Measurements from ENCODE around the gene HBD.

Gene HBD

DNA sequence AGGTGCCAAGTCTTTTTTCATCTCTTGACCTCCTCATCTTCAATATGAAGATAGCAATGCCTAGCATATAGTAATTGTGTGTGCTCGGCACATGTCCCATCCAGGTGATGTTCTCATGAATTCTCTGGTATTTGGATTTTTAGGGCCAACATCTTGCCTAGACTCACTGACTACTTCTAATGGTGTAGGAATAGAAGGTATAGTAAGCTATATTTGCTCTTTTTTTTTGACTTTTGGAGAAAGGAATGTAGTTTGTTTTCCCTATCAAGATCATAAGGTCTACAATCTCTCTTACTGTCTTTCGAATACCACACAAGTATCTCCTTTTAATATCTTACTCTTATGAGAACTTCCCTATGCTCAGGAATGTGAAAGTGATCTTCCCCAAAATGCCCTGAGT, 3.2 kb downstream of the HBD start:
- DNase-seq, result no peak

DNA sequence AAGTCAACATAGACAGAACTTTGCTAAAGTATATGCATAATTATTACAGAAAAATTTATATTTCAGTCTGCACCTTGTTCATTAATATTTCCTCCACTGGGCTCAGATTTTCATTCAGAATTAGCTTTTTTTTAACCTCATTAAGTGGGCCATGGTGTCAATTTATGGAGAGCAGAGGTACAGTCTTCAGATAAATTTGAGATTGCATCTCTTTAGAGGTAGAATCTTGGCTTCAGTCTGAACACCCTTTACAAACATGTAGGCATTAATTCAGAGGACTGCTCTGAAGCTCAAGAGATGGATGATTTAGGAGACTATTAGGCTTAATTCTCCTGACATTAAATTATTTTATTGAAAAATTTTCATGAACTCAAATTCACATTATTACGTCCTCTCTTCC, 4.0 kb downstream of the HBD start:
- no peak for DNase-seq

DNA sequence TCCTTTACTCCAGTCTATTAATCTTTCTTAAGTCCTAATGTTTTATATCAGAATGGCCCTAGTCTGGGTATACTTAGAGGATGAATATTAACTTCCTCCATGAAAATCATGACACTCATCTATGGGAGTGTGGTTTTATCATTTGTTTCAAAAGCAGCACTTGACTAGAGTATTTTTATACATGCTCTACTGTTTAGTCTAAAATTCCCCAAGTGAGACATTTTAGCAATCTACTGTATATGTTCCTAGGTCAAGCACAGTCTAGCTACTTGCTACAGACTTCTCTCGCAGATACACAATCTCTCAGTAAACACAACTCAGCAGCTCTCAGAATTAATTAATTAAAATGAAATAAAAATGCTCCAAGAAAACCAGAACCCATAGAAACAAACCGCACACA, 4.5 kb downstream of the HBD start:
- no peak for DNase-seq

DNA sequence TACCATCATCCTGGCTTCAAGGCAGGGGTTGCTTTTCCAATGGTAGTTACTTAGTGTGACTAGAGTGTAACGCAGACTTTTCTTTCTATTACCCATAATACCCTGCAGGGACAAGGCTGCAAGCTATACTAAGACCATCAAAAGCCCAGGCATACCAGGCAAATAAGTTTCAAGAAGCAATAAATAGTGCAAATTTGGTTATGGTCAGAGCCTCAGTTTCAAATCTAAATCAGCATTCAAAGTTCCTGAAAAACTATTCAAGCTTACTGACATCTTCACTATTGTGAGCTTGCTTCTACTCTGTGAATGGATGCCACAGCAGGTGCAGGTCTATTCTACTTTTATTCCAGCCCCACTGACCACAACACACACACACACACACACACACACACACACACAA, 4.9 kb downstream of the HBD start:
- no peak for DNase-seq

DNA sequence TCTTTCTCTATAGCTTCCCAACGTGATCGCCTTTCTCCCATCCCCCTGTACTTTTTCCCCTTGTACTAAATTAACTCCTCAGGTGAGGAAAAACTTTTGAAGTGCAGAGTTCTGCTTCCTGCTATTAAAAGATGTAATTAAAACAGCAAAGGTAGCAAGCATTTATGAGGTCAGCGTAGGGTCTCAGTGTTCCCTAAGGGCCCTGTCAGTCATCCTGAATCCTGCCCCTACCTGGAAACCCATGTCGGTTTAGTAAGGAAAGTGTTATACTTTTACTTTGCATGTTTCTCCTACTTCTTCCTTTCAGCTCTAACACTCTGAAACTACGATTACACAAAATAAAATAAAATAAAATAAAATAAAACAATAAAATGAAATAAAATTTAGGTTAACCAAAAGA, 6.2 kb downstream of the HBD start:
- DNase-seq, result no peak

DNA sequence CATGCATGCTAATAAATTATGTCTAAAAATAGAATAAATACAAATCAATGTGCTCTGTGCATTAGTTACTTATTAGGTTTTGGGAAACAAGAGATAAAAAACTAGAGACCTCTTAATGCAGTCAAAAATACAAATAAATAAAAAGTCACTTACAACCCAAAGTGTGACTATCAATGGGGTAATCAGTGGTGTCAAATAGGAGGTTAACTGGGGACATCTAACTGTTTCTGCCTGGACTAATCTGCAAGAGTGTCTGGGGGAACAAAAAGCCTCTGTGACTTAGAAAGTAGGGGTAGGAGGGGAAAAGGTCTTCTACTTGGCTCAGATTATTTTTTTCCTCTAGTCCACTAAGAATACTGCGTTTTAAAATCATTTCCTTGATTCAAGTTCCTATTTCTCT, 6.6 kb downstream of the HBD start:
- no peak for DNase-seq

DNA sequence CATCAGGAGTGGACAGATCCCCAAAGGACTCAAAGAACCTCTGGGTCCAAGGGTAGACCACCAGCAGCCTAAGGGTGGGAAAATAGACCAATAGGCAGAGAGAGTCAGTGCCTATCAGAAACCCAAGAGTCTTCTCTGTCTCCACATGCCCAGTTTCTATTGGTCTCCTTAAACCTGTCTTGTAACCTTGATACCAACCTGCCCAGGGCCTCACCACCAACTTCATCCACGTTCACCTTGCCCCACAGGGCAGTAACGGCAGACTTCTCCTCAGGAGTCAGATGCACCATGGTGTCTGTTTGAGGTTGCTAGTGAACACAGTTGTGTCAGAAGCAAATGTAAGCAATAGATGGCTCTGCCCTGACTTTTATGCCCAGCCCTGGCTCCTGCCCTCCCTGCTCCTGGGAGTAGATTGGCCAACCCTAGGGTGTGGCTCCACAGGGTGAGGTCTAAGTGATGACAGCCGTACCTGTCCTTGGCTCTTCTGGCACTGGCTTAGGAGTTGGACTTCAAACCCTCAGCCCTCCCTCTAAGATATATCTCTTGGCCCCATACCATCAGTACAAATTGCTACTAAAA, 7.5 kb downstream of the HBD start, which contains the start of gene HBB:
TSS of gene HBB (minus strand) at position 340 of the 579 bp plus-strand sequence. CDS start at position 290, 50 bp downstream.
- no peak for DNase-seq

DNA sequence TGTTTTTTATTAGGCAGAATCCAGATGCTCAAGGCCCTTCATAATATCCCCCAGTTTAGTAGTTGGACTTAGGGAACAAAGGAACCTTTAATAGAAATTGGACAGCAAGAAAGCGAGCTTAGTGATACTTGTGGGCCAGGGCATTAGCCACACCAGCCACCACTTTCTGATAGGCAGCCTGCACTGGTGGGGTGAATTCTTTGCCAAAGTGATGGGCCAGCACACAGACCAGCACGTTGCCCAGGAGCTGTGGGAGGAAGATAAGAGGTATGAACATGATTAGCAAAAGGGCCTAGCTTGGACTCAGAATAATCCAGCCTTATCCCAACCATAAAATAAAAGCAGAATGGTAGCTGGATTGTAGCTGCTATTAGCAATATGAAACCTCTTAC, 8.8 kb downstream of the HBD start:
- no peak for DNase-seq

DNA sequence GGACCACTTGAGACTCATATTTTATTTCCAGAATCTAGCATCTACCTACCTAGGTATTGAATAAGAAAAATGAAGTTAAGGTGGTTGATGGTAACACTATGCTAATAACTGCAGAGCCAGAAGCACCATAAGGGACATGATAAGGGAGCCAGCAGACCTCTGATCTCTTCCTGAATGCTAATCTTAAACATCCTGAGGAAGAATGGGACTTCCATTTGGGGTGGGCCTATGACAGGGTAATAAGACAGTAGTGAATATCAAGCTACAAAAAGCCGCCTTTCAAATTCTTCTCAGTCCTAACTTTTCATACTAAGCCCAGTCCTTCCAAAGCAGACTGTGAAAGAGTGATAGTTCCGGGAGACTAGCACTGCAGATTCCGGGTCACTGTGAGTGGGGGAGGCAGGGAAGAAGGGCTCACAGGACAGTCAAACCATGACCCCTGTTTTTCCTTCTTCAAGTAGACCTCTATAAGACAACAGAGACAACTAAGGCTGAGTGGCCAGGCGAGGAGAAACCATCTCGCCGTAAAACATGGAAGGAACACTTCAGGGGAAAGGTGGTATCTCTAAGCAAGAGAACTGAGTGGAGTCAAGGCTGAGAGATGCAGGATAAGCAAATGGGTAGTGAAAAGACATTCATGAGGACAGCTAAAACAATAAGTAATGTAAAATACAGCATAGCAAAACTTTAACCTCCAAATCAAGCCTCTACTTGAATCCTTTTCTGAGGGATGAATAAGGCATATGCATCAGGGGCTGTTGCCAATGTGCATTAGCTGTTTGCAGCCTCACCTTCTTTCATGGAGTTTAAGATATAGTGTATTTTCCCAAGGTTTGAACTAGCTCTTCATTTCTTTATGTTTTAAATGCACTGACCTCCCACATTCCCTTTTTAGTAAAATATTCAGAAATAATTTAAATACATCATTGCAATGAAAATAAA, 9.5 kb downstream of the HBD start:
- no peak for DNase-seq

DNA sequence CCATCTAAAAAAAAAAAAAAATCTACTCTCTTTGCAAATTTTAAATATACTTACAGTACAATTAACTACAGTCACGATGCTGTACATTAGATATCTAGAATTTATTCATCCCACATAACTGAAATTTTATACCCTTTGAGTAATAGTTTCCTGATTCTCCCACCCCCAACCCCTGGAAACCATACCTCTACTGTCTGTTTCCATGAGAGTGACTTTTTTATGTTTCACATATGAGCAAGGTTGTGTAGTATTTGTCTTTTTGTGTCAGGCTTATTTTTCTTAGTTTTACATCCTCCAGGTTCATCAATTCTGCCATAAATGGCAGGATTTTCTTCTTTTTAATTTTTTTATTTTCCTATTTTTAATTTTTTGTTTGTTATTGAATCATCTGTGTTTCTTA, 10.6 kb downstream of the HBD start:
- no peak for DNase-seq

DNA sequence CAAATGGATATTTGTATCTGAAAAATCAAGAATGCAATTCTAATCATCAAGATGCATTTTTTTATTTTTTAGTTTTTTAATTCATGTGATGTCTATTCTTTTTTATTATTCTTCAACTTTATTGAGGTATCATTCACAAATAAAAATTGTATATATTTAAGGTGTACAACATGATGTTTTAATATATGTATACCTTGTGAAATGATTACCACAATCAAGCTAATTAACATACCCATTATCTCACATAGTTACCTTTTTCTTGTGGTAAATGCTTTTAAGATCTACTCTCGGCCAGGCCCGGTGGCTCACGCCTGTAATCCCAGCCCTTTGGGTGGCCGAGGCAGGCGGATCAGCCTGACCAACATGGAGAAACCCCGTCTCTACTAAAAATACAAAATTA, 11.1 kb downstream of the HBD start:
- DNase-seq, result no peak

DNA sequence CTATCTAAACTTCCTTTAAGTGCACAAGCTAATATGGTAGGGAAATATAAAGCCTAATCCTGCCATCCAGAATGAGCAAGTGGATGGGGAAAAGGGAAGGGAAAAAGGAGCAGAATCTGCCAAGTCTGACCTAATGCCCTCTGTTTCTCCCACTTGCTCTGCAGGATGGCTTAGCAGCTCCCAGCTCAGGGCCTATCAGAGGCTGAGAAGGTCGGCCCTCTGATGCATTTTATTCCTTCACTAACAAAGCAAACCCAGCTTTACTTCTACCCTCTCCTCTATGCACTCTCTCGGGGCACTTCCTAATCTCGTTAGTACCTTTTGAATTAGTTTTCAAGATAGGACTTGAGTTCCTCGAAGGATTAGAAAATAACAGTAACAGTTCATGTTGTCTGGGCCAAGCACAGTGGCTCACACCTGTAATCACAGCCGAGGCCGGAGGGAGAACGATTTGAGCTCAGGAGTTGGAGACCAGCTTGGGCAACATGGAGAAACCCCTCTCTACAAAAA, 23.9 kb downstream of the HBD start:
- no peak for DNase-seq

DNA sequence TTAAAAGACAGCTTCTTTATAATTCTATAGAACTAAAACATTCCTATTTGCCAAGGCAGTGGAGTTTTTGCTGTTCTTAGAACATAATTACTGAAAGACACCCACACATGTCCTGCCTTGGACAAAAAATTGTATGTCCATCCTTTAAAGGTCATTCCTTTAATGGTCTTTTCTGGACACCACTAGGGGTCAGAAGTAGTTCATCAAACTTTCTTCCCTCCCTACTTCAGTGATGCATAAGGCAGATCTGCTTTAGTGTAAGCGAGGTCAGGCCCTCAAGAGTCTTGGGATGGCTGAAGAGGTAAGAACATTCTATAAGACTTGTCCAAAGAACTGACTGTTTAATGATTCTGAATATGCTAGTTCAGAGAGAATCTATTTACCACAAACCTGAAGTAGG, 29.5 kb downstream of the HBD start:
- peak; percentile 4 for DNase-seq

DNA sequence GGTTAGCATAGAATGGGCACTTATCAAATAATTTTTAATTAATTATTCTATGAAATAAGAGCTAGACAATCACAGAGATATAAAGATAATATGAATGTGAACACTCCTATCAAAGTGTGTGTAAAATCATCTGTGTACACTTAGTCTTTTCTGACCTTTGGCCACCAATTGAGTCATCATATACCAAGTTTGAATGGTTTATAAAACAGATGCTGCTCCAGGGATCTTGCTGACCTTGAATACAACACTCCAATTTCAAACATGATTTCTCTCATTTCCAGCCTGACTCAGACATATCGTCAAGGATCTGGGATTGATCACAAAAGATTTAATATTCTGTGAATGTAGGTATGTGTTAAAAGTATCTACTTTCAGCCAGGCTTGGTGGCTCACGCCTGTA, 30.9 kb downstream of the HBD start:
- no peak for DNase-seq

DNA sequence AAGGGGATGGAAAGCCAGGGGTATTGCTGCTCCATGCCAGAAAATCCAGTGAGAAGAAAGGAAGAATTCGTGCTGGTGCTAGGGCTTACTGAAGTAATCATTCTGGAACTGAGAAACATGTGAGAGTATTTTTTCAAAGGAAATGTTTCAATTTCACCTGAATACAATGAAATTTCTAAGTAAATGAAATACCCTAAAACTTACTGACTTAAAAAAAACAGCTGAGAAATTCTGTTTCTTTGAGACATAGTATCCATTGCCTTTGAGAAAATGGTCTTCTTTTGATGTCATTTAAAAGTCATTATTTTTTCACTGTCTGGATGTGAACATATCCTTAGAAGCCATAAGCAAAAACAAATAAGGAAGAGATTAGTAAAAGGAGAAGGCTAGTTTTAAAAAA, 33.7 kb downstream of the HBD start, which contains the start of gene OR51V1:
TSS of gene OR51V1 (minus strand) at position 101 of the 400 bp plus-strand sequence. CDS start at position 101, 0 bp downstream.
- no peak for DNase-seq

DNA sequence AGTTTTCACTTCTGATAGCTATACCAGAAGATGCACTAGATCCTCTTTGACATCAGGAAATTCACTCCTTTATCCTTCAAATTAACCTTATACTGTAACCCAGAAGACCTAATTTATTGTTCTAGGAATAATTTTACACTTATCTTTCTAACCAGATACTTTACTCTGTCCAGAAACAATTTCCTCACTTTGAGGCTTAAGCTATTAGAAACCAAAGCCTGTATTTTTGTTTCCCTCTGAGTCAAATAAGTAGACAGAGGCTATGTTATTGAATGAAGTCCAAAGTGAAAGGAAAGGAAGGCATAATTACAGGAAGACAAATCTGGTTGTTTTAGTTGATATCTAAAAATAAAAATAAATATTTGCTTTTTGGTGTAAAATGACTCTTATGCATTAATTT, 36.0 kb downstream of the HBD start:
- DNase-seq, result no peak

DNA sequence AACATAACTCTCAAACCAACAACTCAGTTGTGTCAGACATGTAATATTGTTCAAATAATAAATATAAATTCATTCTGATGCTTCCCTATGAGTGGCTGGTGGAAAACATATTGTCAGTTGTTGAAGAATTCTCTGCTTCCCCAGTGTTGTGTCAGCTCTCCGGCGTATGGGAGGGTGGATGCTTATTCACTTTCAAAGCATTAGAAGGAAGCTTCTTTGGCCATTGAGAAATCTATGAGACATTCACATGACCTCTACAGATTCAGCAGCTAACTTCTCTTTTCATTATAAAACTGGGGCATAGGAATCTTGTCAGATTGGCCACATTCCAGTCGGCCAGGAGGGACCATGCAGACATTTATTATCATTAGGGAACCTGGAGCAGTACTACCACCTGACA, 36.7 kb downstream of the HBD start:
- DNase-seq, result no peak

DNA sequence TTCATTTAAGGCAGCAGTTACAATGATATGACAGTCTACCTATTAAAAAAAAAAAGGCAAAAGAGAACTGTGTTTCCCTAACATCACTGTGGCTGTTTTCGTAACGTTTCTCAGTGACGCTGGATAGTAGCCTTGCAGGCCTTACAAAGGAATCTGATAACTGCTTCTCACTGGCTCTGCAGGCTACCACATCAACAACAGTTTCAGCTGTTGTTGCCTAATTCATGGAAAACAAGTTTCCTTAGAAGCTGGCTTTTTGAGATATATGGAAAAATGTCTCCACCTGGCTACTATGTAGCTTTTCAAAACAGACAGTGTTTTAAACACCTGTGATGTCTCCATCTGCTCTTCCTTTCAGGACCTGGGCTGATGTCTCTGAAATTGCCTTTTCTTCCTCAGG, 37.6 kb downstream of the HBD start:
- no peak for DNase-seq

DNA sequence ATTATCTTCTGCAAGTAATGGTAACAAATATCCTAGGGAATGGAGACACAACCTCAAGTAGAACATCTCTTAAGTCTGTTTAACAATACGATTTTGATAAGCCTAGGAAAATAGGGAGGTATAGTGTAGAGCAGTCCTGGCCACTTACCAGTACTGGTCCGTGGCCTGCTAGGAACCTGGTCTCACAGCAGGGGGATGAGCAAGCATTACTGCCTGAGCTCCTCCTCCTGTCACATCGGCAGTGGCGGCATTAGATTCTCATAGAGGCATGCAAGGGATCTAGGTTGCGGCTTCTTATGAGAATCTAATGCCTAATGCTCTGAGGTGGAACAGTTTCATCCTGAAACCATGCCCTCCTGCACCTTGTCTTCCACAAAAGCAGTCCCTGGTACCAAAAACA, 38.2 kb downstream of the HBD start:
- DNase-seq, result no peak

DNA sequence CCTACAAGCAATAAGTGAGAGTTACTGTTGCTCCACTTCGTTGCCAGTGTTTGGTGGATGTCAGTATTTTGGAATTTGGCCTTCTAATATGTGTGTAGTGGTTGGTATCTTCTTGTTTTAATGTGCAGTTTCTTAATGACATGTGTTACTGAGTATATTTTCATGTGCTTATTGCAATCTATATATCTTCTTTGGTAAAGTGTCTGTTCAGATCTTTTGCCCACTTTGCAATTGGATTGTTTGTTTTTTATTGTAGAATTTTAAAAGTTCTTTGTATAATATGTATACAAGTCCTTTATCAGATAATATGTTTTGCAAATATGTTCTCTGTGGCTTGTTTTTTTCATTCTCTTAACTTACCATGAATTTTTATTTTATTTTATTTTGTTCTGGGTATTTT, 41.5 kb downstream of the HBD start:
- DNase-seq, result no peak

DNA sequence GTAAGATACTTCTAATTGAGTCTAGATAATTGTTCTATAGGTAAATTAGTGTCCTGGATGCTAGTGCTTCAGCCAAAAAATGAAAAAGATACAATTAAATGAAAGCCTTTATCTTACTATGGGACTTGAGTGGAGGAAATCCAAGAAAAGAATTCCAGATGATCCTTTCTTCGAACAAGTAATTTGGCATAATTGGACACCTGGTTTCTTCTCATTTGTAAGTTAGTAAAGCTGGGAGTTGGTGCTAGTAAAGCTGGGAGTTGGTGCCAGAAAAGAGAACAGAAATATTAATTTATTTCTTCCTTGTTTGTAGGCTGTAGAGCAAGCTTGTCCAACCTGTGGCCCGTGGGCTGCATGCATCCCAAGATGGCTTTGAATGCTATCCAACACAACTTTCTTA, 46.1 kb downstream of the HBD start:
- DNase-seq, result no peak
